H9 (cell line): ENCODE results near the gene FAM180A. TPM values are rescaled to one million over a fixed set of nuclear protein-coding genes. Genes with fewer than 3 reads are reported as not detected.

ENCODE experiments used
- DNase-seq: peaks from one replicate; pipeline ENCODE4 v3.0.0-alpha.2; 2017
- H2AFZ ChIP-seq: one replicate; pipeline ENCODE4 v1.6.1; 2013; ENCODE audit warnings: mild to moderate bottlenecking, low read length, control low read depth, moderate library complexity
- H2AK5ac ChIP-seq: 2 replicates; pipeline ENCODE4 v1.6.1; 2013; ENCODE audit warnings: low read length, control low read depth, mixed read lengths; ENCODE audit not compliant: insufficient read length
- H2BK120ac ChIP-seq: one replicate; pipeline ENCODE4 v1.6.1; 2013; ENCODE audit warnings: low read depth, mild to moderate bottlenecking, low read length, control low read depth, inconsistent platforms; ENCODE audit not compliant: poor library complexity, severe bottlenecking
- H2BK12ac ChIP-seq: 2 replicates; pipeline ENCODE4 v1.6.1; 2013; ENCODE audit warnings: low read length, control low read depth, mixed read lengths, low read depth; ENCODE audit not compliant: insufficient read length
- H2BK15ac ChIP-seq: 2 replicates; pipeline ENCODE4 v1.6.1; 2013; ENCODE audit warnings: low read depth, low read length, control low read depth
- H2BK20ac ChIP-seq: one replicate; pipeline ENCODE4 v1.6.1; 2013; ENCODE audit warnings: low read depth, mild to moderate bottlenecking, low read length, control low read depth, inconsistent platforms; ENCODE audit not compliant: poor library complexity, severe bottlenecking
- H2BK5ac ChIP-seq: 2 replicates; pipeline ENCODE4 v1.6.1; 2013; ENCODE audit warnings: low read length, control low read depth, mixed read lengths; ENCODE audit not compliant: insufficient read length
- H3K14ac ChIP-seq: 2 replicates; pipeline ENCODE4 v1.6.1; 2013; ENCODE audit warnings: low read length, control low read depth; ENCODE audit not compliant: insufficient read depth
- H3K18ac ChIP-seq: 2 replicates; pipeline ENCODE4 v1.6.1; 2013; ENCODE audit warnings: low read depth, mild to moderate bottlenecking, mixed read lengths, low read length, control low read depth; ENCODE audit not compliant: insufficient read length
- H3K23ac ChIP-seq: 2 replicates; pipeline ENCODE4 v1.6.1; 2013; ENCODE audit warnings: low read length, control low read depth, mixed read lengths, low read depth; ENCODE audit not compliant: insufficient read length
- H3K23me2 ChIP-seq: 2 replicates; pipeline ENCODE4 v1.6.1; 2013; ENCODE audit warnings: low read depth, mild to moderate bottlenecking, mixed read lengths, low read length, control low read depth; ENCODE audit not compliant: insufficient read length, poor library complexity, severe bottlenecking
- H3K27ac ChIP-seq: 2 replicates; pipeline ENCODE4 v1.5.1; 2013; ENCODE audit warnings: low read length, control low read depth, mixed read lengths, low read depth; ENCODE audit not compliant: insufficient read length
- H3K27me3 ChIP-seq: 2 replicates; pipeline ENCODE4 v1.6.1; 2013; ENCODE audit warnings: low read length, control low read depth, inconsistent platforms; ENCODE audit not compliant: insufficient read depth
- H3K4ac ChIP-seq: 2 replicates; pipeline ENCODE4 v1.6.1; 2013; ENCODE audit warnings: low read depth, mild to moderate bottlenecking, control low read depth, inconsistent platforms, low read length, moderate library complexity
- H3K4me1 ChIP-seq: 2 replicates; pipeline ENCODE4 v1.6.1; 2013; ENCODE audit warnings: low read length, control low read depth, inconsistent platforms; ENCODE audit not compliant: insufficient read depth
- H3K4me2 ChIP-seq: 2 replicates; pipeline ENCODE4 v1.6.1; 2013; ENCODE audit warnings: low read length, control low read depth, mixed read lengths; ENCODE audit not compliant: insufficient read length, insufficient read depth
- H3K56ac ChIP-seq: 2 replicates; pipeline ENCODE4 v1.6.1; 2013; ENCODE audit warnings: low read depth, mild to moderate bottlenecking, mixed read lengths, low read length, control low read depth; ENCODE audit not compliant: insufficient read length
- H3K79me1 ChIP-seq: 2 replicates; pipeline ENCODE4 v1.6.1; 2013; ENCODE audit warnings: low read depth, mild to moderate bottlenecking, moderate library complexity, low read length, control low read depth, inconsistent platforms; ENCODE audit not compliant: insufficient read depth, poor library complexity, severe bottlenecking
- H3K79me2 ChIP-seq: 2 replicates; pipeline ENCODE4 v1.6.1; 2013; ENCODE audit warnings: low read length, control low read depth, inconsistent platforms; ENCODE audit not compliant: insufficient read depth
- H3K9ac ChIP-seq: 2 replicates; pipeline ENCODE4 v1.6.1; 2013; ENCODE audit warnings: low read length, control low read depth, mixed read lengths; ENCODE audit not compliant: insufficient read length; ENCODE audit errors: extremely low read depth
- H3K9me3 ChIP-seq: one replicate; pipeline ENCODE4 v1.6.1; 2013; ENCODE audit warnings: low read depth, low read length, inconsistent platforms; ENCODE audit not compliant: control insufficient read depth
- H3T11ph ChIP-seq: one replicate; pipeline ENCODE4 v1.6.1; 2013; ENCODE audit warnings: mild to moderate bottlenecking, low read length, control low read depth, inconsistent platforms
- H4K20me1 ChIP-seq: one replicate; pipeline ENCODE4 v1.6.1; 2013; ENCODE audit not compliant: control insufficient read depth, insufficient read length, insufficient read depth
- H4K5ac ChIP-seq: 2 replicates; pipeline ENCODE4 v1.6.1; 2013; ENCODE audit warnings: low read depth, mild to moderate bottlenecking, mixed read lengths, low read length, control low read depth; ENCODE audit not compliant: insufficient read length
- H4K8ac ChIP-seq: replicated peaks from 2 replicates; pipeline ENCODE4 v1.6.1; 2013; ENCODE audit warnings: low read length, control low read depth, mixed read lengths, low read depth; ENCODE audit not compliant: insufficient read length
- H4K91ac ChIP-seq: 2 replicates; pipeline ENCODE4 v1.6.1; 2013; ENCODE audit warnings: low read depth, mild to moderate bottlenecking, moderate library complexity, mixed read lengths, low read length, control low read depth; ENCODE audit not compliant: insufficient read length
- H3K27ac Mint-ChIP-seq, 3 experiments: 2 replicates in 2 of 3; 3 replicates in 1 of 3; pipeline ENCODE4 v1.8.0; 2020 to 2021; ENCODE audit warnings: mixed read lengths in 3 of 3, mild to moderate bottlenecking in 1 of 3, moderate library complexity in 1 of 3
- H3K27me3 Mint-ChIP-seq: 2 replicates; pipeline ENCODE4 v1.8.0; 2021; ENCODE audit warnings: low read depth, mild to moderate bottlenecking, moderate library complexity, mixed read lengths
- H3K36me3 Mint-ChIP-seq, 3 experiments: 2 replicates in 2 of 3; 3 replicates in 1 of 3; pipeline ENCODE4 v1.8.0; 2020 to 2021; ENCODE audit warnings: low read depth in 3 of 3, mixed read lengths in 3 of 3; ENCODE audit not compliant: insufficient read depth in 1 of 3
- H3K4me1 Mint-ChIP-seq, 2 experiments: 2 replicates each; pipeline ENCODE4 v1.8.0; 2020; ENCODE audit warnings: mixed read lengths in 2 of 2
- H3K4me3 Mint-ChIP-seq, 2 experiments: 2 replicates in 1 of 2; 3 replicates in 1 of 2; pipeline ENCODE4 v1.8.0; 2020 to 2021; ENCODE audit warnings: mild to moderate bottlenecking in 2 of 2, mixed read lengths in 2 of 2, moderate library complexity in 1 of 2
- H3K9me3 Mint-ChIP-seq, 2 experiments: 2 replicates in 1 of 2; 3 replicates in 1 of 2; pipeline ENCODE4 v1.8.0; 2020; ENCODE audit warnings: mild to moderate bottlenecking in 2 of 2, mixed read lengths in 2 of 2, moderate library complexity in 1 of 2
- CTCF ChIP-seq: fragments of 200-600 bp; sonication (generic); conservative IDR thresholded peaks from 3 replicates; pipeline ENCODE4 v1.8.0; 2021; ENCODE audit warnings: antibody characterized with exemption, mild to moderate bottlenecking
- WGBS: extraction: QIAGEN DNeasy Blood & Tissue Kit; methylation state at CpG from one replicate; pipeline ENCODE4 v1.1.7; 2013; ENCODE audit warnings: missing lambda C conversion rate, low lambda C conversion rate, mixed read lengths; ENCODE audit not compliant: insufficient read length; ENCODE audit errors: extremely low coverage; 5-methylcytosine and 5-hydroxymethylcytosine counted together
- total RNA-seq: library from RNA; stranded (reverse); gene quantifications from 2 replicates; pipeline ENCODE4 v1.2.1, GENCODE V29; 2021

FAM180A gene
- total RNA-seq, 1 experiment from 2014 or later: not detected

- Histone ChIP-seq H3K23ac (no peak overlapping the region), H4K5ac (no peak overlapping the region), H3K18ac (no peak overlapping the region), H3K4me1 (no peaks in the 10 kb centered on the region), H3T11ph (no peak overlapping the region), H3K79me1 (no peaks in the 10 kb centered on the region), H2AFZ (no peak overlapping the region), H3K4ac (no peak overlapping the region), H3K14ac (no peak overlapping the region), H4K20me1 (no peaks in the 10 kb centered on the region), H2BK120ac (no peak overlapping the region), H2BK12ac (no peak overlapping the region), H2AK5ac (no peak overlapping the region), H3K23me2 (no peaks in the 10 kb centered on the region), H2BK20ac (no peak overlapping the region), H3K4me2 (no peak overlapping the region), H2BK15ac (no peak overlapping the region), H3K56ac (no peak overlapping the region), H2BK5ac (no peak overlapping the region), H3K27ac (no peak overlapping the region), H4K8ac (no peak overlapping the region), H3K79me2 (no peaks in the 10 kb centered on the region), H4K91ac (no peak overlapping the region), H3K27me3 (0 out of 2 replicates have a peak, but pooled peaks cover 2% of the 10 kb centered on the region), H3K9me3 (no peaks in the 10 kb centered on the region), H3K9ac (no peak overlapping the region)
- WGBS: no CpG with 5 or more reads among the region's 4 CpGs
- Mint-ChIP-seq H3K27ac (peak overlapping the region in 2 of 3 experiments; percentile 40 to 90; a peak in 4 of 7 replicates), H3K4me1 (peaks cover 28 to 39% of the 10 kb centered on the region in 2 experiments), H3K4me3 (no peak overlapping the region), H3K9me3 (peaks cover 19 to 22% of the 10 kb centered on the region in 2 experiments), H3K36me3 (peaks cover 0 to 17% (median 7%) of the 10 kb centered on the region in 3 experiments; a peak in 4 of 7 replicates), H3K27me3 (no peaks in the 10 kb centered on the region; the same call in 1 of the 2 replicates)
- no peak for TF ChIP-seq CTCF
- no peak for DNase-seq
Measured at GRCh38 chr7:135774284-135774683, 25.7 kb upstream of the FAM180A start.
